ENCODE measurements around the gene SSTR4.

The SSTR4 gene

DNA sequence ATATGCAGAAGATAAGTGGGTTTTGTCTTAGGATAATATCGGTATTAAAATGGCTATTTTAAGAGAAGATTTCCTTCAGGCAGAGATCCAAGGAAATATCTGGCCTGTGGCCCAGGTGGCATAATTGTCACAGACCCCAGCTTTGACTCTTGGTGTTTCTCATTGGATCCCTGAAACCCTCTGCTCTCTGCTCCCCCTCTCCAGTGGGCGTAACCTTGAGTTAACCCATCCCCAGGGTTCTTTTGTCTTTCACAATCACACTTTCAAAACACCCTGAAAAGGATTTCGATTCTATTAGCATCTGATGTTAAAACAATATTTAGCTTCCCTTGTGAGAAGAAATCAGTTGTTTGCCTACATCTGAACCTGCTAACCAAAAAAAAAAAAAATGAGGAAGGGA lies 7.2 kb downstream of the SSTR4 start:
- no peak for TF ChIP-seq FOXP2 (optimal IDR thresholded peaks at IDR 0.05; ENCODE audit: borderline replicate concordance, extremely low read depth, extremely low read length, insufficient read depth)
- no peak for TF ChIP-seq SIN3A (IDR thresholded peaks at IDR 0.05; ENCODE audit: borderline replicate concordance, insufficient read depth, low read length)
- TF ChIP-seq TAF1 (IDR thresholded peaks at IDR 0.05; ENCODE audit: borderline replicate concordance, insufficient read depth, low read length): no peak
- no peak for TF ChIP-seq POLR2AphosphoS5 (IDR thresholded peaks at IDR 0.05; ENCODE audit: low read depth, low read length)
- TF ChIP-seq, protein P1, sequence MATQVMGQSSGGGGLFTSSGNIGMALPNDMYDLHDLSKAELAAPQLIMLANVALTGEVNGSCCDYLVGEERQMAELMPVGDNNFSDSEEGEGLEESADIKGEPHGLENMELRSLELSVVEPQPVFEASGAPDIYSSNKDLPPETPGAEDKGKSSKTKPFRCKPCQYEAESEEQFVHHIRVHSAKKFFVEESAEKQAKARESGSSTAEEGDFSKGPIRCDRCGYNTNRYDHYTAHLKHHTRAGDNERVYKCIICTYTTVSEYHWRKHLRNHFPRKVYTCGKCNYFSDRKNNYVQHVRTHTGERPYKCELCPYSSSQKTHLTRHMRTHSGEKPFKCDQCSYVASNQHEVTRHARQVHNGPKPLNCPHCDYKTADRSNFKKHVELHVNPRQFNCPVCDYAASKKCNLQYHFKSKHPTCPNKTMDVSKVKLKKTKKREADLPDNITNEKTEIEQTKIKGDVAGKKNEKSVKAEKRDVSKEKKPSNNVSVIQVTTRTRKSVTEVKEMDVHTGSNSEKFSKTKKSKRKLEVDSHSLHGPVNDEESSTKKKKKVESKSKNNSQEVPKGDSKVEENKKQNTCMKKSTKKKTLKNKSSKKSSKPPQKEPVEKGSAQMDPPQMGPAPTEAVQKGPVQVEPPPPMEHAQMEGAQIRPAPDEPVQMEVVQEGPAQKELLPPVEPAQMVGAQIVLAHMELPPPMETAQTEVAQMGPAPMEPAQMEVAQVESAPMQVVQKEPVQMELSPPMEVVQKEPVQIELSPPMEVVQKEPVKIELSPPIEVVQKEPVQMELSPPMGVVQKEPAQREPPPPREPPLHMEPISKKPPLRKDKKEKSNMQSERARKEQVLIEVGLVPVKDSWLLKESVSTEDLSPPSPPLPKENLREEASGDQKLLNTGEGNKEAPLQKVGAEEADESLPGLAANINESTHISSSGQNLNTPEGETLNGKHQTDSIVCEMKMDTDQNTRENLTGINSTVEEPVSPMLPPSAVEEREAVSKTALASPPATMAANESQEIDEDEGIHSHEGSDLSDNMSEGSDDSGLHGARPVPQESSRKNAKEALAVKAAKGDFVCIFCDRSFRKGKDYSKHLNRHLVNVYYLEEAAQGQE (IDR thresholded peaks at IDR 0.05; ENCODE audit: insufficient read depth in 1 of 2, low read depth in 2 of 2, low read length in 2 of 2): no peak

- TF ChIP-seq SIN3A (IDR thresholded peaks at IDR 0.05; ENCODE audit: borderline replicate concordance, insufficient read depth, low read length) (no peak), TAF1 (IDR thresholded peaks at IDR 0.05; ENCODE audit: borderline replicate concordance, insufficient read depth, low read length) (no peak), FOXP2 (optimal IDR thresholded peaks at IDR 0.05; ENCODE audit: borderline replicate concordance, extremely low read depth, extremely low read length, insufficient read depth) (no peak)
These were observed 8.3 kb downstream of the SSTR4 start for GRCh38 chr20:23043376-23043775.

DNA sequence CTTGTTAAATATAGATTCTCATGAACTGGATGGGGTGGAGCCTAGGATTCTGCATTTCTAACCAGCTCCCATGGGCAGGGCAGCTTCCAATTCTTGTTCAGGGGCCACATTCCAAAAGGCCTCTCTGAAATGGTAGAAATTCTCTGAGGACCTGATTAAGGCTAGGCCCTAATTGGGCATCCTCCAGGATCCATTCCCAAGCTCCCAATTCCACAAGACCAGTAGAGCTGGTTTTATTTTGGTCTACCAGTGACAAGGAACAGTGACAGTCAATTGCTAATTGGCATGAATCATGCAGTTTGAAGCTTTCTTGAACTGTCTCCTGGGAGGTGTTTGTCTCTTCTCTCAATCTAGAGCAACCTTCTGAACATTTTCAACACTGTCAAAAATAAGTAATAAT lies 11.3 kb downstream of the SSTR4 start:
- TF ChIP-seq, protein P1 (IDR thresholded peaks at IDR 0.05; ENCODE audit: insufficient read depth in 1 of 2, low read depth in 2 of 2, low read length in 2 of 2): no peak
- TF ChIP-seq FOXP2 (optimal IDR thresholded peaks at IDR 0.05; ENCODE audit: borderline replicate concordance, extremely low read depth, extremely low read length, insufficient read depth) (no peak), TAF1 (IDR thresholded peaks at IDR 0.05; ENCODE audit: borderline replicate concordance, insufficient read depth, low read length) (no peak), POLR2AphosphoS5 (IDR thresholded peaks at IDR 0.05; ENCODE audit: low read depth, low read length) (no peak), SIN3A (IDR thresholded peaks at IDR 0.05; ENCODE audit: borderline replicate concordance, insufficient read depth, low read length) (no peak)

DNA sequence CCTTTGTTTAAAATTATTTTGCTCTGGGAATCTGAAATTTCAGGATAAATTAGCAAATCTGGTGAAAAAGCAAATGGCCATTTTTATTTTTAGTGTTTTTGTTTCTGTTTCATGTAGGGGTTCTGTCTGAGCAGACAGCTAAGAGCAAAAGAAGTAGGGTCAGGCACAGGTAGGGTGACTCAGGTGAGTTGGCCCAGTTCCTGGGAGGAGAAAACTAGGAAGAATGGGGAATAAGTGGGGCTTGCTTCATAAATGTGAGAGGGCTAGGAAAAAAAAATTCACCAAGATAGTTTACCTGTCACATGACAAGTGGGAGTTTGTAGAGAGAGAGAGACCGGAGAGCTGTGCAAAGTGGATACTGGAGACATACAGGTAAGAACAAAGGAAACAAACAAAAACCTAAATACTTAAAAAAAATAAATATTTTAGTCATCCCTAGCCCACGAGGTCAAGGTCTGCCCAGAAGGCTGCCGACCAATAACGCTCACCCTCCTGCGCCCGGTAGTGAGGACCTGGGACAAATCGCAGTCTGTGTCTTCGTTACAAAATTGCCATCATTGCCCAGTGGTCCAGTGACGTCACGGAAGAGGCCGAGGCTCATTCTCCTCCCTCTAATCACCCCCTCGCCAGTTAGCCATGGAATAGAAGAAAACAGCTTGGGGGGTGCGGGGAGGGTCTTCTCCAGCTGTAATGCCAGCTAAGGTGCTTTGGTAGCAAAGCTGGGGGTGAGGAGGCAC lies 12.1 kb downstream of the SSTR4 start:
- TF ChIP-seq, protein P1 (IDR thresholded peaks at IDR 0.05; ENCODE audit: insufficient read depth in 1 of 2, low read depth in 2 of 2, low read length in 2 of 2): no peak
- TF ChIP-seq POLR2AphosphoS5 (IDR thresholded peaks at IDR 0.05; ENCODE audit: low read depth, low read length): no peak
- no peak for TF ChIP-seq FOXP2 (optimal IDR thresholded peaks at IDR 0.05; ENCODE audit: borderline replicate concordance, extremely low read depth, extremely low read length, insufficient read depth)
- no peak for TF ChIP-seq TAF1 (IDR thresholded peaks at IDR 0.05; ENCODE audit: borderline replicate concordance, insufficient read depth, low read length)
- TF ChIP-seq SIN3A (IDR thresholded peaks at IDR 0.05; ENCODE audit: borderline replicate concordance, insufficient read depth, low read length): no peak

GRCh38 chr20:23047738-23048214 lies 12.7 kb downstream of the SSTR4 start:
- TF ChIP-seq TAF1 (IDR thresholded peaks at IDR 0.05; ENCODE audit: borderline replicate concordance, insufficient read depth, low read length) (no peak), FOXP2 (optimal IDR thresholded peaks at IDR 0.05; ENCODE audit: borderline replicate concordance, extremely low read depth, extremely low read length, insufficient read depth) (no peak), SIN3A (IDR thresholded peaks at IDR 0.05; ENCODE audit: borderline replicate concordance, insufficient read depth, low read length) (no peak), POLR2AphosphoS5 (IDR thresholded peaks at IDR 0.05; ENCODE audit: low read depth, low read length) (no peak)
- TF ChIP-seq, protein P1 (IDR thresholded peaks at IDR 0.05; ENCODE audit: insufficient read depth in 1 of 2, low read depth in 2 of 2, low read length in 2 of 2): no peak
